GM23248 (cell line): ENCODE results near the gene CPB1.

Experiments used
- EZH2 ChIP-seq: fragments of 200-600 bp; sonication (generic); IDR thresholded peaks from 2 replicates; pipeline ENCODE4 v1.6.1; 2018; ENCODE audit warnings: antibody characterized with exemption, mild to moderate bottlenecking; ENCODE audit not compliant: insufficient read depth, poor library complexity, severe bottlenecking
- EZH2phosphoT487 ChIP-seq: fragments of 200-600 bp; sonication (generic); IDR thresholded peaks from 2 replicates; pipeline ENCODE4 v1.6.1; 2018; ENCODE audit warnings: antibody characterized with exemption, moderate library complexity, mild to moderate bottlenecking, low read depth; ENCODE audit not compliant: insufficient read depth

DNA sequence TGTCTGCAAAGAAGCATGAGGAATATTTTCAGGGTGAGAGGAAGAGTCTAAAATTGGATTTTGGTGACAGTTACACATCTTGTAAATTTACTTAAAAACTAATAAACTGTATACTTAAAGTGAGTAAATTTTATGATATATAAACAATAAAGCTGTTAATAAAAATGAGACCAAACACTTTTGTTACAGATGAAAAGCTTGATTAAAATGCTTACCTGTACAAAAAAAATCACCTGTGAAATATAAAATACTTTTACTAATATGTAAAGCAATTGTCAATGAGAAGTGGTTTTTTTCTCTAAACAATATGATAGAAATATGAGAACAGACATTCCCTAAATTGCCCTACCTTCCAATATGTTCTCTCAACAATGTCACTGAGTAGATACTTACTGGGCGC is 27.2 kb upstream of the CPB1 start:
- TF ChIP-seq EZH2, result no peak
- TF ChIP-seq EZH2phosphoT487, result no peak
